ENCODE results near the gene TRABD2B.

TRABD2B gene

GRCh38 chr1:47935856-47936255 lies 61.3 kb downstream of the TRABD2B start:
- H3K27ac ChIP-seq, result no peak overlapping the region
- no peak for TF ChIP-seq CTCF (IDR thresholded peaks at IDR 0.05)

GRCh38 chr1:47935163-47935562 lies 62.0 kb downstream of the TRABD2B start:
- H3K27ac ChIP-seq, result no peak overlapping the region
- TF ChIP-seq ZFX (IDR thresholded peaks at IDR 0.05; ENCODE audit: borderline replicate concordance) (no peak), CTCF (IDR thresholded peaks at IDR 0.05) (no peak)

GRCh38 chr1:47934243-47934805 lies 62.9 kb downstream of the TRABD2B start:
- TF ChIP-seq CTCF (IDR thresholded peaks at IDR 0.05) (no peak), ZFX (IDR thresholded peaks at IDR 0.05; ENCODE audit: borderline replicate concordance) (no peak)
- H3K27ac ChIP-seq, result no peak overlapping the region

- TF ChIP-seq ZFX (IDR thresholded peaks at IDR 0.05; ENCODE audit: borderline replicate concordance), result no peak
- TF ChIP-seq CTCF (IDR thresholded peaks at IDR 0.05), result no peak
Observed at GRCh38 chr1:47932743-47933142, 64.4 kb downstream of the TRABD2B start.

GRCh38 chr1:47931395-47931794 lies 65.8 kb downstream of the TRABD2B start:
- TF ChIP-seq CTCF (IDR thresholded peaks at IDR 0.05) (peak; percentile 38), ZFX (IDR thresholded peaks at IDR 0.05; ENCODE audit: borderline replicate concordance) (no peak)

More at GRCh38 chr1:47932743-47933142, 64.4 kb downstream of the TRABD2B start:
- H3K27ac ChIP-seq, result no peak overlapping the region

GRCh38 chr1:47930210-47930840 lies 66.9 kb downstream of the TRABD2B start:
- no peak overlapping the region for H3K27ac ChIP-seq
- no peak for TF ChIP-seq CTCF (IDR thresholded peaks at IDR 0.05)
- TF ChIP-seq ZFX (IDR thresholded peaks at IDR 0.05; ENCODE audit: borderline replicate concordance), result no peak

More at GRCh38 chr1:47931395-47931794, 65.8 kb downstream of the TRABD2B start:
- no peak overlapping the region for H3K27ac ChIP-seq

- H3K27ac ChIP-seq, result no peak overlapping the region
- TF ChIP-seq ZFX (IDR thresholded peaks at IDR 0.05; ENCODE audit: borderline replicate concordance), result no peak
- TF ChIP-seq CTCF (IDR thresholded peaks at IDR 0.05), result no peak
Observed at GRCh38 chr1:47927165-47927564, 70.0 kb downstream of the TRABD2B start.
